HG03575 (cell line): ENCODE data around the gene CCDC188.

Experiments used
- ATAC-seq: cut with Tn5 transposase; IDR thresholded peaks from one replicate; pipeline ENCODE4 v1.9.1; 2021; ENCODE audit not compliant: unreplicated experiment, insufficient number of reproducible peaks, low FRiP score; ENCODE audit errors: extremely low read depth

CCDC188 gene

GRCh38 chr22:20127869-20128618 is 22.8 kb downstream of the CCDC188 start:
- no peak for ATAC-seq

GRCh38 chr22:20127318-20127868 is 23.5 kb downstream of the CCDC188 start:
- no peak for ATAC-seq

- no peak for ATAC-seq
Measured at GRCh38 chr22:20126284-20127029, 24.4 kb downstream of the CCDC188 start.

DNA sequence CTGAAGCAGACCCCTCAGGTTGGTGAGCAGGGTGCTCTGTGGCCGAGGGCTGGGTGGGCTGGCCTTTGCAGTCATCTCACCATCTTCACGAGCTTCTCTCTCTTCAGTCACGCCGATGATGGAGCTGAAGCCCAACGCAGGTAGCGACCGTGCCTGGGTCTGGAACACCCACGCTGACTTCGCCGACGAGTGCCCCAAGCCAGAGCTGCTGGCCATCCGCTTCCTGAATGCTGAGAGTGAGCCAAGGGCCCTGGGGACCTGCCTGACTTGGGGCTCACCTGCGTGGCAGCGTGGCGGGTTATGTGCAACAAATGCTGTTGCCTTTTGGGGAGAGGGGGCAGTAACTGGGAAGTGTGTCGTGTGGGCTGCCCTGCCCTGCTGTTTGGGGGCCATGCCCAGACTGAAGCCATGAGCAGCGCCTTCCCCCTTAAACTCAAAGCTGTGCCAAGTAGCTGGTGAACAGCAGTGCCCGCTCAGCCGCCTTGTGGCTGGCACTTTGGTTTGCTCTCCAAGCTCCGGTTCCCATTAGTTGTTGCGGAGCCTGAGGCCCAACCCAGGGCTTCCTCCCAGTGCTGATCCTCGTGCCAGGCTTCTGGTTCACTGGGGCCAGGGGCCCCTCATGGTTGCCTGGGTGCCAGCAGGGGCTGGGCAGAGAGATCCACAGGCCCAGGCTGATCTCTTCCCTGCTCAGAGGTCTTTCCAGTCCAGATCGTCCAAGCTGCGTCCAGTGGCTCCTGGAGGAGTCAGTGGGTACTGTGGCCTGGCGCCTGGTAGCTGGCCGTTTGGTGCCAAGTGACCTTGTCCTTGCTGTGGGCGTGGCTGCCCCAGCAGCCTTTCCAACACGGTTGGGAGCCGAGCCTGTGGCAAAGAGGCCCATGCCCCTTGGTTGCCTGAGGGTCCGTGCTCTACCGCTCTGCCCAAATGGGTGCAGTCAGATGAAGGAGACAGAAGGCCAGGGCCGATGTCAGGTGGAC is 25.4 kb downstream of the CCDC188 start:
- no peak for ATAC-seq

DNA sequence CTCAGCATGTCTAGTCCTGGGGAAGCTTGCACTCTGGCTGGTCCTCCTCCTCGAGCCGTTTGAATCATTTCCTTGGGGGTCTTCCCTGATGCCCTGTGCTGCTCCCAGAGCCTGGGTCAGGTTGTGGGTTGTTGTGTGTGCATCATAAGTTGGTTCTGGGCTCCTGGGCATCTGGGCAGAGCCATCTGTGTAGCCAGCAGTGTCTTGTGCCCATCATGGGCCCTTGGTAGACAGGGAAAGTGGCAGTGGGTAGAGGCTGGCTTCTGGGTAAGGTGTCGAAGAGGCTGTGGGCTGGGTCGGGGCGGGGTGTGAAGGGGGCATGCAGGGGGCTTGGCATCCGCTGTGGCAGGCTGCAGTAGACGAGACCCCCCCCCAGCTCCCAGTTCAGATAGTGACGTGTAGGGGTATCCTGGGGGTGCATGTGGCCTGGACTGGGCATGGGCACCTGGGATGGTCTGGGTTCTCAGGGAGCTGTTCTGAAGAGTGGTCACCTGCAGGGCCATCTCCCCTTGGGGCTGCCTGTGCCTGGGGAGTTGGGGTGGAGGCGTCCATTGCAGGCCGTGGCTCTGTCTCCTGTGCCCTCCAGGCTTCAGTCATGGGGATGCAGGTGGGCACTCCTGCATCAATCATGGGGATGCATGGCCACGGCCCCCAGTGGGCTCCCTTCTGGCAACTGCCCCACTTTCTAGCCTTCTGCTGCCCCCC is 26.6 kb downstream of the CCDC188 start:
- ATAC-seq = no peak

- ATAC-seq = no peak
Measured at GRCh38 chr22:20123366-20124082, 27.3 kb downstream of the CCDC188 start.

DNA sequence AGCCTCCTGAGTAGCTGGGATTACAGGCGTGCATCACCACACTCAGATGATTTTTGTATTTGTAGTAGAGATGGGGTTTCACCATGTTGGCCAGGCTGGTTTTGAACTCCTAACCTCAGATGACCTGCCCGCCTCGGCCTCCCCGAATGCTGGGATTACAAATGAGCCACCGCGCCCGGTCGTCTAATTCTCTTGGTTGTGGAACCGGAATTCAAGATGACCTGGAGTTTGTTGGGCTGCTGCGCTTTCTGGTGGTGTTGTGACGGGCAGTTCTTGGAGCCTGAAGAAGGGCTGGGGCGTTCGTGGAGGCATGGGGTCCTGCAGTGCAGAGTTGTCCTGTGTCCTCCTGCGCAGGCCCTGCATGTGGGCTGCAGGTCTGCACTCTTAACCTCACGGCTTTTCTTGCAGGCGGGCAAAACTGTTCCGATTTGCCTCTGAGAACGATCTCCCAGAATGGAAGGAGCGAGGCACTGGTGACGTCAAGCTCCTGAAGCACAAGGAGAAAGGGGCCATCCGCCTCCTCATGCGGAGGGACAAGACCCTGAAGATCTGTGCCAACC is 28.9 kb downstream of the CCDC188 start:
- no peak for ATAC-seq

DNA sequence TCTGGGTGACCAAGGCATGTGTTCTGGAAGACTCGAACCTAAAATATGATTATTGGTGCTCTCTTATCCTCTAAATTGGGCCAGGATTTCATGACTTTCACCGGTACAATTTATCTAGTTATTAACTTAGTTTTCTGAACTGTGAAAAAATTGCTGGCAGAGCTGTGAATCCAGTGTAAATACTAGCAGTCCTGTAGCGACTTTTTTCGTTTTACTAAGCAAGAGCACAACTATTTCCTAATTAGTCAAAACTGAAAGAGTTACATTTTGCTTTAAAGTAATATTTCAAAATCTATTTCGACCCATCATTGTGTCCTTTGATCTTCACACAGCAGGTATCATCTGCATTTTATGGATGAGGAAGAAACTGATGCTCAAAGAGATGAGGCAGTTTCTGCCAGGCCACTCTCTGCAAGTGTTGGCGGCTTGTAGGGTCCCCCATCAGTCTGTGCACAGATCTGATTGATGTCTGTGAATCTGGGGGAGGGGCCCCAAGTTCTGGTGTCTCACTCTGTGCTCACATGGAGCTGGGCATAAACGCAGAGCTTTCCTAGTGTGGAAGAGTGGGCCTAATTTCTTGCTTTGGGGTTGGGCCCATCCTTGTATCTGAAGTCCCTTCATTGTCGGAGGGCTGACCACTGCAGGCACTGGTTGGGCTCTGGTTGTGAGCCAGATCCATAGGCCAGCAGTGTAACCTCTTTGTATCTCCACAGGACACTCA is 32.4 kb downstream of the CCDC188 start:
- ATAC-seq = no peak

DNA sequence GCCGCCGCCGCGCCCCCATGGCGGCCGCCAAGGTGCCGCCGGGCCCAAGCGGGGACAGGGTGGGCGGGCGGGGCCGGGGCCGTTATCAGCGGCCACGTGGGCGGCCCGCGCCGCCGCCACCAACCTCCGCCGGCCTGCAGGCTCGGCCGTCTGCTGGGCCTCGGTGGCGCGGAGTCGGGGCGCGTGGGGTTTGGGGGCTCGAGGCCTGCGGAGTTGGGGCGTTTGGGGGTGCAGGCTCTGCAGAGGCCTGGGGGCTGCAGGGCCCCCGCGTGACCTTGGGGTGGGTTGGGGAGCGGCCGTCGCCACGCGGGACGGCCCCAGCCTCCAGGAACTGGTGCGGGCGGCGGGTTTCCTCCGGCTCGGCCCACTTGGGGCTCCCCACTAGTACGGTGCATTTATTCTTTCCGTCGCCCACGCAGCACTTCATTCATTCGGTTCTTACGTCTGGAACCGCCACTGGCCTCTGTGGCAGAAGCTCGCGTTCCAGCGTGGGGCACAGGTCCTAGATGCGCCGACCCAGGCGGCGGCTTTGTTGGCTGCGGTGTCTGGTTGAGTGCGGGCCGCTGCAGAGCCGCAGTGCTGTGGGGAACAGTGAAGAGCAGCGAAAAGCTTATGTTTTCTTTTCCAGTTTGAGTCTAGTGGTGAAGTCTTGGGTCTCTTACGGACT is 33.1 kb downstream of the CCDC188 start:
- ATAC-seq = no peak

- ATAC-seq = no peak
Measured at GRCh38 chr22:20116951-20117632, 33.8 kb downstream of the CCDC188 start, which contains the start of gene TRMT2A. TRMT2A (minus strand) TSS chr22:20117226; CDS start chr22:20116906, 320 bp downstream.

- no peak for ATAC-seq
Measured at GRCh38 chr22:20116376-20116950, 34.4 kb downstream of the CCDC188 start.

DNA sequence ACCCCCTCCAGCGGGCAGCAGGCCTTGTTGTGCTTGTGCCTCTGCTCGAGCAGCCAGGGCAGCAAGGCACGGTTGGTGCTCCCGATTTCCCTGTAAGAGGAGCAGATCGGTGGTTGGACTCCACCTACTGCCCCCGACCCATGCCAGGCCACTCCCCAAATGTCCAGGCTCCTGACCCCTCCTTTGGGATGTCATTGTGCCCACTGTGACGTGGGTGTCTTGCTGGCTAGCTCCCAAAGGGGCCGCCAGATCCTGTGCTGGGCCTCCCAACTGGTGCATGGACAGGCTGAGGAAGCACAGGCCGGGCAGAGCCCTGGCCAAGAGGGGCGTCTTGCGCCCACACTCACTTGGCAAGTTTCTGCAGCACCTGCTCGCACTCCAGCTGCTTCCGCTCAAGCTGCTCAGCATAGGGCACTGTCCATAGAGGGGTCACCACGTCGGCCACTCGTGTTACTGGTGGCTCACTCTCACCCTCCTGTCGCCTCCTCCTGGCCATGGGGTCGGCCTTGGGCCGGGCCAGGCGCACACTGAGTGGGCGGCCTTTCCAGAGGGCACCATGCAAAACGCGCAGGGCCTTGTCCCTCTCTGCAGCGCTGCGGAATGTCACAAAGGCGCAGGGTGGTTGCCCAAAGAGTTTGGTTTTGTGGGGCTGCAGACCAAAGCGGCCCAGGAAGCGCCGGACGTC is 35.0 kb downstream of the CCDC188 start, which contains the start of gene RANBP1:
TSS of gene RANBP1 (plus strand) at position 414 of the 685 bp plus-strand sequence. CDS start at position 495, 81 bp downstream.
- ATAC-seq = no peak

DNA sequence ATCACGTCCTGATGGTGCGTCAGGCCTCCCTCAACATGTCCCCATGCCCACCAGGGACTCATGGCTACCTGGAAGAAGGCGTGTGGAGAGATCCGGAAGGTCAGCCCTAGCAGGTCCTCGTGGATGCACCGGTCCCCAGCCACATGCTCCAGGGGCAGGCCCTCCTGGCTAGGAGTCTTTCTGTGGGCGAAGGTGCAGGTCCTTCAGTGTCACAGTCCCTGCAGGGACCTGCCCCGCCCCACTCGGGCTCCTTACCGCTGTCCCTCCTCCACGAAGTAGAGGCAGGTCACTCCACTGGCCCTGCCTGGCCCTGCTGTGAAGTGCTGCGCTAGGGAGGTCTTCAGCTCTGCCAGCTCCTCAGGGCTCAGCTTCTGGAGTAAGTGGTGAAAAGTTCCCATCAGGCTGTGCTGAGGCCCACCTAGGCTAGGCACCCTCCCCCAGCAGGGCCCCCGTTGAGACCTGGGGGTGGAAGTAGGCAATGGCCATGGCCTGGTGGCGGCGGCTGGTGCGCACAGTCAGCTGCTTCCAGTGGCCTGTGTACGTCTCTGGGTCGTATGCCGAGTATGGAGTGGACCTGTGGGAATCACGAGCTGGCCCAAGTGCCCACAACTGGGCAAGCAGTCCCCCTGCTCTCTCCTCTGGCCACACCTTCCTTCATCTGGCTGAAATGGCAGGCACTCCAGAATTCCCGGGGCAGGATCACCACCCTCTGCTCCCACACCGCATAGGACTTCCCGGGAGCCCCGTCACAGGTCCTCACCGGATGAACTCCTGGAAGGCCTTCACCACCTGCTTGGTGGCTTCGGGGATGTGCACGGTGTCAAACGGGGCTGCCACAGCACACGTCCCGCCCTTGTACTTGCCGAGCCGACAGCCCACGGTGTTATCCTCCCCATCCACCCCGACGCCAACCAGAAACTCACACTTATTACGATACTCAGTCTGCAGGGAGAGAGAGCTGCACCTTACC is 36.1 kb downstream of the CCDC188 start:
- no peak for ATAC-seq
